Esophagus squamous epithelium (tissue), 4 donors: ENCODE data around the gene GALK2.

Source experiments
- POLR2A ChIP-seq, 4 donors: fragments of 450-650 bp; IDR thresholded peaks; one replicate each; pipeline ENCODE4 v1.6.1; 2017; ENCODE audit warnings: antibody characterized with exemption in 4 of 4, mild to moderate bottlenecking in 4 of 4, moderate library complexity in 3 of 4
- TF ChIP-seq, protein P1 (sequence below), 6 experiments: fragments of 450-650 bp in 4 of 6; fragments of 200-600 bp in 2 of 6; sonication (generic) in 2 of 6; IDR thresholded peaks; one replicate each; pipeline ENCODE4 v1.5.1; 2016 to 2019; ENCODE audit warnings: antibody characterized with exemption in 6 of 6, mild to moderate bottlenecking in 4 of 6, moderate library complexity in 4 of 6

DNA sequence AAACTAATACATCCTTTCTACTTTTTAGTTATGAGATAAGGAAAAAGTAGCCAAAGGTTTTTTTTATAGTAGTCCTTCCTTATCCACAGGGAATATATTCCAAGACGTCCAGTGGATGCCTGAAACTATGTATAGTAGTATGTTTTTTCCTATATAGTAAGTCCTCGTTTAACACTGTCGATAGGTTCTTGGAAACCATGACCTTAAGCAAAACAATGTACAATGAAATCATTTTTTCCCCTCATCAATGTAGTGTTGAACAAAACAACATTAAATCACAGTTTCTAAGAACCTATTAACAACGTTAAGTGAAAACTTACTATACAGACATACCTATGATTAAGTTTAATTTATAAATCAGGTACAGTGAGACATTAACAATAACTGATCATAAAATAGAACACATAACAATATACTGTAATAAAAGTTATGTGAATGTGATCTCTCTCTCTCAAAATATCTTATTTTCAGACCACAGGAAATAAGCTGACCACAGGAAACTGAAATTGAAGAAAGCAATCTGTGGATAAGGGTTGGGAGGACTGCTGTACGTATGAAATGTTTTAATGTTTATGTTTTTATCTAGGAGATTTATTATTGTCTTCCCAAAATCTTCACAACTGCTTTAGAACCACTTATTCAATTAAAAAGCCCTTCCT, 35.2 kb upstream of the GALK2 start:
- TF ChIP-seq, protein P1, sequence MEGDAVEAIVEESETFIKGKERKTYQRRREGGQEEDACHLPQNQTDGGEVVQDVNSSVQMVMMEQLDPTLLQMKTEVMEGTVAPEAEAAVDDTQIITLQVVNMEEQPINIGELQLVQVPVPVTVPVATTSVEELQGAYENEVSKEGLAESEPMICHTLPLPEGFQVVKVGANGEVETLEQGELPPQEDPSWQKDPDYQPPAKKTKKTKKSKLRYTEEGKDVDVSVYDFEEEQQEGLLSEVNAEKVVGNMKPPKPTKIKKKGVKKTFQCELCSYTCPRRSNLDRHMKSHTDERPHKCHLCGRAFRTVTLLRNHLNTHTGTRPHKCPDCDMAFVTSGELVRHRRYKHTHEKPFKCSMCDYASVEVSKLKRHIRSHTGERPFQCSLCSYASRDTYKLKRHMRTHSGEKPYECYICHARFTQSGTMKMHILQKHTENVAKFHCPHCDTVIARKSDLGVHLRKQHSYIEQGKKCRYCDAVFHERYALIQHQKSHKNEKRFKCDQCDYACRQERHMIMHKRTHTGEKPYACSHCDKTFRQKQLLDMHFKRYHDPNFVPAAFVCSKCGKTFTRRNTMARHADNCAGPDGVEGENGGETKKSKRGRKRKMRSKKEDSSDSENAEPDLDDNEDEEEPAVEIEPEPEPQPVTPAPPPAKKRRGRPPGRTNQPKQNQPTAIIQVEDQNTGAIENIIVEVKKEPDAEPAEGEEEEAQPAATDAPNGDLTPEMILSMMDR (IDR thresholded peaks at IDR 0.05) = no peak
- no peak for TF ChIP-seq POLR2A (IDR thresholded peaks at IDR 0.05)
